ENCODE measurements around the gene WDR27.

DNA sequence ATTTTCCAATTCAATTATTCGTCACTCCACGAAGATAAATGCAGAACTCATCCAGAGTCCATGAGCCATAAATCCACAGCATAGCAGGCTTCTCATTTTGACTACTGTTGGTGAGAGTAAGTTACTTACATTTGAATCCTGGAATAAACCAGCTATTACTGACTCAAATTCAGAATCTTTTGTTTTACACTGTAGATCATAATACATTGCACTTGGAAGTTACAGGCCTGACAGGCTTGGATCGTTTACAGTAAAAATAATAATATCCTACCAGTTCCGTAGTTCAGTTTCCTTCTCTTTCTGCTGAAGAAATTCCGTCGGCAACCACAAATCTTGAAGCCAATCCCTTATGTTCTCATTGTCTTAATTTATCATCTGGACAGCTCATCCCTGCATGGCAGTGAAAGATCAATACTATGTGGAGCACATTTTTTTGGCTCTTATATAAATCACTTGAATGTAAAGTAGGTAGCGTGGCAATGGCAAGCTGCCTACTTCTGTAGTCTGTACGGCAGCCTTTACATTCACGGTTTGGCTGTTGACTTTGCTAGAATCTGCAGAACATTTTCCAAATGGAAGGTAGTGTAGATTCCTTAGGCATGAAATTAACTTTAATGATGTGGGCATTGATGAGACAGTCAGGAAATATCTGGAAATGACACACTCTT, 142.9 kb downstream of the WDR27 start:
- TF ChIP-seq, protein P1, sequence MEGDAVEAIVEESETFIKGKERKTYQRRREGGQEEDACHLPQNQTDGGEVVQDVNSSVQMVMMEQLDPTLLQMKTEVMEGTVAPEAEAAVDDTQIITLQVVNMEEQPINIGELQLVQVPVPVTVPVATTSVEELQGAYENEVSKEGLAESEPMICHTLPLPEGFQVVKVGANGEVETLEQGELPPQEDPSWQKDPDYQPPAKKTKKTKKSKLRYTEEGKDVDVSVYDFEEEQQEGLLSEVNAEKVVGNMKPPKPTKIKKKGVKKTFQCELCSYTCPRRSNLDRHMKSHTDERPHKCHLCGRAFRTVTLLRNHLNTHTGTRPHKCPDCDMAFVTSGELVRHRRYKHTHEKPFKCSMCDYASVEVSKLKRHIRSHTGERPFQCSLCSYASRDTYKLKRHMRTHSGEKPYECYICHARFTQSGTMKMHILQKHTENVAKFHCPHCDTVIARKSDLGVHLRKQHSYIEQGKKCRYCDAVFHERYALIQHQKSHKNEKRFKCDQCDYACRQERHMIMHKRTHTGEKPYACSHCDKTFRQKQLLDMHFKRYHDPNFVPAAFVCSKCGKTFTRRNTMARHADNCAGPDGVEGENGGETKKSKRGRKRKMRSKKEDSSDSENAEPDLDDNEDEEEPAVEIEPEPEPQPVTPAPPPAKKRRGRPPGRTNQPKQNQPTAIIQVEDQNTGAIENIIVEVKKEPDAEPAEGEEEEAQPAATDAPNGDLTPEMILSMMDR (IDR thresholded peaks at IDR 0.05): no peak
- TF ChIP-seq POLR2A (IDR thresholded peaks at IDR 0.05): no peak

Measured in heart left ventricle (tissue), 13 donors.